Keratinocyte (primary cell): ENCODE data around the gene RIC1. TPM values are rescaled to one million over a fixed set of nuclear protein-coding genes. Genes with fewer than 3 reads are reported as not detected.

Source experiments
- DNase-seq: peaks from one replicate; pipeline ENCODE4 v3.0.0-alpha.2; 2011; ENCODE audit warnings: low read depth, missing footprints, low spot score
- FAIRE-seq: peaks from 2 replicates; lab custom pipeline; 2011; peaks lifted over from hg19 to GRCh38; lab: Jason Lieb, UNC
- H2AFZ ChIP-seq: 2 replicates; pipeline ENCODE4 v1.6.0; 2012; ENCODE audit warnings: low read length, control low read depth, inconsistent platforms; ENCODE audit not compliant: control insufficient read depth
- H3K27ac ChIP-seq: 2 replicates; pipeline ENCODE4 v1.5.1; 2011; ENCODE audit warnings: low read length; ENCODE audit not compliant: control insufficient read depth, insufficient read depth
- H3K27me3 ChIP-seq: 3 replicates; pipeline ENCODE4 v1.6.0; 2011; ENCODE audit warnings: low read length; ENCODE audit not compliant: control insufficient read depth, insufficient read depth; ENCODE audit errors: extremely low read depth
- H3K36me3 ChIP-seq, 2 experiments: 2 replicates in 1 of 2; 3 replicates in 1 of 2; pipeline ENCODE4 v1.5.1; 2011; ENCODE audit warnings: low read length in 2 of 2, mild to moderate bottlenecking in 1 of 2; ENCODE audit not compliant: control insufficient read depth in 2 of 2, insufficient read depth in 2 of 2; ENCODE audit errors: extremely low read depth in 1 of 2
- H3K4me1 ChIP-seq: 3 replicates; pipeline ENCODE4 v1.5.1; 2011; ENCODE audit warnings: low read length; ENCODE audit not compliant: control insufficient read depth, insufficient read depth; ENCODE audit errors: extremely low read depth
- H3K4me2 ChIP-seq: 3 replicates; pipeline ENCODE4 v1.6.0; 2011; ENCODE audit warnings: low read depth, low read length; ENCODE audit not compliant: control insufficient read depth, insufficient read depth; ENCODE audit errors: extremely low read depth
- H3K4me3 ChIP-seq, 3 experiments: fragments of 200-600 bp in 1 of 3; sonication (generic) in 1 of 3; 2 replicates in 2 of 3; 3 replicates in 1 of 3; pipeline ENCODE4 v1.5.1; 2011 to 2016; ENCODE audit warnings: low read length in 3 of 3, mild to moderate bottlenecking in 3 of 3, control low read depth in 2 of 3, inconsistent platforms in 1 of 3, low read depth in 1 of 3, mixed read lengths in 1 of 3, mixed run types in 1 of 3, moderate library complexity in 1 of 3; ENCODE audit not compliant: control insufficient read depth in 2 of 3, insufficient read depth in 2 of 3; ENCODE audit errors: extremely low read depth in 1 of 3
- H3K79me2 ChIP-seq: 2 replicates; pipeline ENCODE4 v1.6.0; 2012; ENCODE audit warnings: low read length; ENCODE audit not compliant: control insufficient read depth, insufficient read depth
- H3K9ac ChIP-seq: 3 replicates; pipeline ENCODE4 v1.6.0; 2011; ENCODE audit warnings: low read length; ENCODE audit not compliant: control insufficient read depth, insufficient read depth; ENCODE audit errors: extremely low read depth
- H3K9me1 ChIP-seq: 3 replicates; pipeline ENCODE4 v1.6.0; 2011; ENCODE audit warnings: low read length; ENCODE audit not compliant: control insufficient read depth, insufficient read depth; ENCODE audit errors: extremely low read depth
- H3K9me3 ChIP-seq: 2 replicates; pipeline ENCODE4 v1.5.1; 2012; ENCODE audit warnings: low read depth, low read length; ENCODE audit not compliant: control insufficient read depth
- H4K20me1 ChIP-seq: 3 replicates; pipeline ENCODE4 v1.6.0; 2011; ENCODE audit warnings: low read length; ENCODE audit not compliant: control insufficient read depth, insufficient read depth; ENCODE audit errors: extremely low read depth
- CTCF ChIP-seq, 3 experiments: IDR thresholded peaks in 1 of 3; conservative IDR thresholded peaks in 1 of 3; optimal IDR thresholded peaks in 1 of 3; 2 replicates in 2 of 3; 3 replicates in 1 of 3; pipeline versions ENCODE3 to v1.5.1; 2011; ENCODE audit warnings: low read length in 3 of 3, mild to moderate bottlenecking in 3 of 3, moderate library complexity in 2 of 3, control low read depth in 1 of 3, inconsistent platforms in 1 of 3; ENCODE audit not compliant: insufficient read depth in 2 of 3; ENCODE audit errors: extremely low read depth in 1 of 3
- EZH2 ChIP-seq: IDR thresholded peaks from one replicate; pipeline ENCODE4 v1.6.1; 2012; ENCODE audit warnings: inconsistent platforms, mild to moderate bottlenecking, low read length, moderate library complexity
- dilution Hi-C: fragments of 300-500 bp; cut with MboI; formaldehyde crosslinking; loops from one replicate; pipeline ENCODE4 v1.7.0; 2020; ENCODE audit warnings: low sequenced_read_pairs; ENCODE audit not compliant: extremely low pct_ligation_motif_present
- polyA plus RNA-seq, 5 experiments: library from polyadenylated mRNA; depleted of rRNA in 3 of 5; stranded (reverse) in 3 of 5; stranded (forward) in 1 of 5; unstranded in 1 of 5; fragments of >200 nt; gene quantifications; 1 replicate in 1 of 5; 2 replicates in 3 of 5; 3 replicates in 1 of 5; pipeline versions ENCODE4 v1.2.1 to v1.2.3, GENCODE V29; 2011 to 2012; ENCODE audit warnings: missing spikeins in 2 of 5, low read depth in 1 of 5, low replicate concordance in 1 of 5

RIC1 gene
- polyA plus RNA-seq, 1 donor (not counting 4 experiments of a cell fraction or from before 2014, with no cell fraction given), result 20.5 TPM

- Histone ChIP-seq H2AFZ (no peak overlapping the region), H4K20me1 (no peaks in the 10 kb centered on the region), H3K9ac (no peak overlapping the region), H3K4me2 (no peak overlapping the region), H3K4me1 (peaks cover 19% of the 10 kb centered on the region), H3K9me1 (no peaks in the 10 kb centered on the region), H3K27ac (peak overlapping the region; percentile 38), H3K79me2 (no peaks in the 10 kb centered on the region), H3K27me3 (no peaks in the 10 kb centered on the region), H3K9me3 (no peaks in the 10 kb centered on the region), H3K36me3 (peaks cover 4 to 5% of the 10 kb centered on the region in 2 experiments), H3K4me3 (no peak overlapping the region)
- peak; percentile 86 for FAIRE-seq
- TF ChIP-seq CTCF (optimal IDR thresholded peaks at IDR 0.05 in 1 of 3, IDR thresholded peaks at IDR 0.05 in 1 of 3, conservative IDR thresholded peaks at IDR 0.05 in 1 of 3; ENCODE audit: extremely low read depth in 1 of 3, insufficient read depth in 2 of 3, low read length in 3 of 3), result no peak
- TF ChIP-seq EZH2, result no peak
- no peak for DNase-seq
- dilution Hi-C loops, result no loop called here
These were observed 189.0 kb downstream of the RIC1 start for GRCh38 chr9:5817862-5818261.

- peak overlapping the region; percentile 31 for H3K27ac ChIP-seq
- H3K9me3 ChIP-seq, result no peaks in the 10 kb centered on the region
- no peak overlapping the region for H3K9ac ChIP-seq
- H4K20me1 ChIP-seq, result no peaks in the 10 kb centered on the region
- dilution Hi-C loops, result no loop called here
- H3K4me3 ChIP-seq, result no peak overlapping the region
- FAIRE-seq (no peak), DNase-seq (no peak)
- peaks cover 4 to 5% of the 10 kb centered on the region in 2 experiments for H3K36me3 ChIP-seq
- no peaks in the 10 kb centered on the region for H3K79me2 ChIP-seq
- H3K9me1 ChIP-seq, result no peaks in the 10 kb centered on the region
- H3K27me3 ChIP-seq, result no peaks in the 10 kb centered on the region
- no peak overlapping the region for H2AFZ ChIP-seq
- TF ChIP-seq CTCF (optimal IDR thresholded peaks at IDR 0.05 in 1 of 3, IDR thresholded peaks at IDR 0.05 in 1 of 3, conservative IDR thresholded peaks at IDR 0.05 in 1 of 3; ENCODE audit: extremely low read depth in 1 of 3, insufficient read depth in 2 of 3, low read length in 3 of 3), result no peak
- peaks cover 19% of the 10 kb centered on the region for H3K4me1 ChIP-seq
- peak overlapping the region; percentile 16 for H3K4me2 ChIP-seq
These were observed 189.7 kb downstream of the RIC1 start for GRCh38 chr9:5818424-5819142.
